Measurements from ENCODE around the gene COMMD1.

DNA sequence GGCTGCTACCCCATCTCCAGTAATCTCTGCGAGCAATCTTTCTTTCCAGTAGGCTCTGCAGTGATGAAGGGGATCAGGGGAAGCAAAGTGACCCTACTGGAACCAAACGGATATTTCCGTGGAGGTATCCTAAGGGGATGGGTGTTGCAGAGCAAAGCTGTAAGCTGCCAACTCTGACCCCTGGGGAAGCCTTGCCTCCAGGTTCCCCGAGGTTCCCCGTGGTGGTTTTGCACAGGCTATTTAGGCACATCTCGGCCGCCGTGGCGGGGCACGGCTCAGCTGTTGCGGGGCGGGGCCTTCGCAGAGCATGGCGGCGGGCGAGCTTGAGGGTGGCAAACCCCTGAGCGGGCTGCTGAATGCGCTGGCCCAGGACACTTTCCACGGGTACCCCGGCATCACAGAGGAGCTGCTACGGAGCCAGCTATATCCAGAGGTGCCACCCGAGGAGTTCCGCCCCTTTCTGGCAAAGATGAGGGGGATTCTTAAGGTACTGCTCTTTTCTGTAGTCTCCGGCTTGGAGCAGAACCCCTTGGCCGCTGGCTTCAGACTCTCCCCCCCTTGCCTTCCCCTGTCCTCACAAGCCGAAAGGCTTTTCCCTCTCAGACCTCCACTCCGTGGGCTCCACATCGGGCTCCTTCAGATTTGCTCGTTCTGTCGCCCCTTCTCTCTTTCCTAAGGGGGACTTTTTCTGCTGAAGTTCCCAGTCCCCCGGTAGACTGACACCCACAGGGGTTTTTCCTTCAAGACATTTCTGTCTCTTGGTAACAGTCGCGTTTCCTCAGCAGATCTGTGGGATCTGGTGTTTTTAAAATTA is at the start of gene COMMD1:
- no peak for TF ChIP-seq EZH2 (IDR thresholded peaks at IDR 0.05; ENCODE audit: borderline replicate concordance, low read depth, low read length, severe bottlenecking)
- no peak for TF ChIP-seq CTCF (IDR thresholded peaks at IDR 0.05; ENCODE audit: extremely low read depth in 1 of 2, insufficient read depth in 1 of 2, low read depth in 1 of 2, low read length in 2 of 2)
- TF ChIP-seq JUN (IDR thresholded peaks at IDR 0.05; ENCODE audit: borderline replicate concordance, insufficient read depth, insufficient read length, low read depth) = no peak
- peak; percentile 23 for TF ChIP-seq MAX (IDR thresholded peaks at IDR 0.05; ENCODE audit: insufficient read depth, insufficient read length)
